ENCODE results near the gene DSG3.

Gene DSG3

DNA sequence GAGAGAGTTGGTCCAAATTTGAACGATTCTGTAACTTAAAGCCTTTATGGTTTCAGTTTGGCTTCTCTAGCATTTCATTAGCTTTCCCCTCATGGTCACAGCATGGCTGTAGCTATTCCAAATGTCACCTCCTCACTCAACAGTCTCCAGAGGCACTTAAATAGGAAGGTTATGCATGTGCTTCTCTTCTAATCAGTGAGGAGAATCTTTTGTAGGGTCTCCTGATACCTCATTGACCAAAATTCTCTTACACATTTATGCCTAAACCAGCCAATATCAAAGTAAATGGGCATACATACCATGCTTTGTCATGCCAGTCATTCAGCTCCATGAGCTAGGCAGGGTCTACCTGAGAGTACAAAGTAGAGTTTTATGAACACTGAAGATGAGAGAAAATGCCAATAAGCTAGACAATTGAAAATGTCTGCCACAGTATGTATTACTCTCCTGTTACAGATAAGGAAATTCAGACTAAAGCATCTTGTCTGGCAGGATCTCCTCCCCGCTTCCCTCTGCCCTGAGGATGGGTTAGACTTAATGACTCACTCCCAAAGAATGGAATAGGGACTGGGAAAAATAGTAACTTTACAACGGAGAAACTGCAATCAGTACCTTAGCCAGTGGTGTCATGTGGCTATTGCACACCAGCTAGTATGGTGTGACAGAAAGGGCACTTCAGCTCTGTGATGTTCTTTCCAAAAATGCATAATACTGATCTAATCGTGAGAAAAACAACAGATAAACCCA, 65.8 kb downstream of the DSG3 start:
- DNase-seq = no peak

DNA sequence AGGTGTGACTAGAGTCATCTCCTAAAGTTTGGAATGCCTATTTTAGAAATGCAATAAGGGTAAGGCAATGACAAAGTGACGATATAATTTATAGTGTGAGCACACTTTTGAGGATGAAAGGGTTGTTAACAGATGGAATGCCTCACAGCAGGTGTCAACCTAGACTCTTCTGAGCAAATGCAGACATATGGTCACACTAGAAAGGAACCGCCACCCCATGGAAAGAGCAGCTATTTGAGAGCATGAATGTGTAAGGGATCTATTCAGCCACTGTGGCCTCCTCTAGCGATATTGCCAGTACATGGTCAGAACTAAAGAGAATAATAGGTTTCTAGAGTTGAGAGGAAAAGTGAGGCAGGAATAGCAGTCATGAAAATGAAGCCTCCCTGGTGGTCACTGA, 68.9 kb downstream of the DSG3 start:
- no peak for DNase-seq

DNA sequence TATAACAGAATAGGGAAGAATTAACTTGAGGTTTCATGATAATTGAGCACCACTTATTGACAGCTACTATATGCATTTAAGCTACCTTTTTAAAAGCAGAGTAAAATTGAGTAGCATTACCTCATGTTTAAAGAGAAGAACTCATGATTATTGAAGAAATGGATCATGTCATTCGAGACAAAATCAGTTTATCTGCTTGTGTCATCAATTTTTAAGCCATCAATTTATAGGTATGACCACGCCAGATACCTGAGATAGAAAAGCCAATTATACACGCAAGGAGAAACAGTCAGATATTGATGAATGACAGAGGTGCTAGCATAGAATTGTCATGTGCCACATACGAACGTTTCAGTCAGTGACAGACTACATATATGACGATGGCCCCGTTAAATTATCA, 78.8 kb downstream of the DSG3 start:
- DNase-seq = no peak

Measured in hypothalamus (tissue), 51 donors.